Activated CD4-positive, alpha-beta T cell treated with anti-CD3 and anti-CD28 coated beads, Interleukin-2, Interleukin-6, amounts not matched to agents 100 ng/mL and 50 ng/mL, durations not matched to agents 16 hours and 8 hours (primary cell): ENCODE data around the gene AIP.
A peak's percentile ranks its signal among the peaks of the same experiment; 100 is the strongest.
"Not testable (repeated sequence)": the region's sequence is repeated elsewhere in the genome, so short reads cannot be mapped to it uniquely, and the experiment has no call there.

Experiments used
- DNase-seq: peaks from one replicate; pipeline ENCODE4 v3.0.0-alpha.2; 2020

Gene AIP

GRCh38 chr11:67469508-67469811 is 13.4 kb upstream of the AIP start:
- no peak for DNase-seq

GRCh38 chr11:67470337-67471002 is 12.4 kb upstream of the AIP start:
- DNase-seq = no peak

DNA sequence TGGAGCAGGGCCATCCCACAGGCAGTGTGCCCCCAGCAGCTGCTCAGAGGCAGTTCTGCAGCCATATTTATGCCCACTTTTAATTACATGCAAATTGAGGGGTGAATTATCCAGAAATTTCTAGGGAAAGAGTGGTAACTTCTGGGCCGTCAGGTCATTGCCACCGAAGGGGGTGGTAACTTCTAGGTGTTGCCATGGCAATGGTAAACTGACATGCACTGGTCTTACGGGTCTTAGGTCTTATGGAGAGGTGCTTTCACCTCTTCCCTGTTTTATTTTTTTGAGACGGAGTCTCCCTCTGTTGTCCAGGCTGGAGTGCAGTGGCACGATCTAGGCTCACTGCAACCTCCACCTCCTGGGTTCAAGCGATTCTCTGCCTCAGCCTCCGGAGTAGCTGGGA is 9.9 kb upstream of the AIP start:
- DNase-seq = no peak

- DNase-seq = not testable (repeated sequence)
These were observed 6.1 kb upstream of the AIP start for GRCh38 chr11:67476692-67477091.

- DNase-seq = not testable (repeated sequence)
These were observed 5.3 kb upstream of the AIP start for GRCh38 chr11:67477344-67478050.

GRCh38 chr11:67482275-67482826 is 475 bp upstream of the AIP start:
- no peak for DNase-seq

GRCh38 chr11:67483831-67484665 is 1.2 kb downstream of the AIP start:
- peak; percentile 73 for DNase-seq

DNA sequence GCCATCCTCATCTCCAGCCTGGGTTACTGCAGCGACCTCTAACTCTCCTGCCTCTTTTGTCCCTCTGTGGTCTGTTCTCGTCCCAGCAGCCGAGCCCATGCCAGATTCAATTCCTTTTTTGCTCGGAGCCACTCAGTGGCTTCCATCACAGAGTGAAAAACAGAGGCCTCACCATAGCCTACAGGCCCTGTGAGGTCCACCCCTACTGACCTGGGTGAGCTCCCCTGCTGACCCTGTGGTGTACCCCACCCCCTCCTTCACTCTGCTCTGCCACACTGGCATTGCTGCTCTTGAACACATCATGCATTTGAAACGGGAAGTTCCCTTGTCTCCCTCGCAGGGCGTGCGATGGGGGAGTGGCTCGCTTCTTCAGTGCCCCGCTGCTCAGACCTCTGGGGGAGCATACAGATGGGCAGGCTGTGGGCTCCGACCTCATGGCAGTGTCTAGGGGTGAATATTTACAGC is 2.1 kb downstream of the AIP start:
- peak; percentile 90 for DNase-seq

GRCh38 chr11:67485873-67486361 is 3.1 kb downstream of the AIP start:
- peak; percentile 86 for DNase-seq

- DNase-seq = peak; percentile 76
These were observed 3.8 kb downstream of the AIP start for GRCh38 chr11:67486481-67487195.

GRCh38 chr11:67489203-67489884 is 6.5 kb downstream of the AIP start:
- no peak for DNase-seq

DNA sequence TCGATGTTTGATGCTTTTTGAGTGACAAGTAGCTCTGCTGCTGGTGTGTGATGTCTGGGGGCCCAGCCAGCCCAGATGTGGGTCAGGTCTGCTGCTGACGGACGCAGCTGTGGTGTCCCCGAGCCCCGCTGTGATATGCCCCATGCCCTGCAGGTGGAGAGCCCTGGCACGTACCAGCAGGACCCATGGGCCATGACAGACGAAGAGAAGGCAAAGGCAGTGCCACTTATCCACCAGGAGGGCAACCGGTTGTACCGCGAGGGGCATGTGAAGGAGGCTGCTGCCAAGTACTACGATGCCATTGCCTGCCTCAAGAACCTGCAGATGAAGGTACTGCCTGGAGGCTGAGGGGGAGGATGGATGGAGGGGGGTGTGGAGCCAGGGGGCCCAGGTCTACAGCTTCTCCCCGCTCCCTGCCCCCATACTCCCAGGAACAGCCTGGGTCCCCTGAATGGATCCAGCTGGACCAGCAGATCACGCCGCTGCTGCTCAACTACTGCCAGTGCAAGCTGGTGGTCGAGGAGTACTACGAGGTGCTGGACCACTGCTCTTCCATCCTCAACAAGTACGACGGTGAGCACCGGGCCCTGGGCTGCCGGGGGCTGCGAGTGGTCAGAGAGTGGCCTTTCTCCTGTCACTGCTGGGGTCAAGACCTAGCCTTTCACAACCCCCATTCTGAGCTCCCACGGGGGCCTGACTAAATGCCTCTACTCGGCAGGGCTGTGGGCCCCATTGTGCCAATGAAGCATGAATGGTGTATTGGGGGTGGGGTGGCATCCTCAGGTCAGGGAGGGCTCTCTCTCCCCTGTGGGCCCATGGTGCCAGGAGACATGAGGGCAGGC is 7.3 kb downstream of the AIP start:
- no peak for DNase-seq

GRCh38 chr11:67490727-67491065 is 7.9 kb downstream of the AIP start:
- DNase-seq = no peak

DNA sequence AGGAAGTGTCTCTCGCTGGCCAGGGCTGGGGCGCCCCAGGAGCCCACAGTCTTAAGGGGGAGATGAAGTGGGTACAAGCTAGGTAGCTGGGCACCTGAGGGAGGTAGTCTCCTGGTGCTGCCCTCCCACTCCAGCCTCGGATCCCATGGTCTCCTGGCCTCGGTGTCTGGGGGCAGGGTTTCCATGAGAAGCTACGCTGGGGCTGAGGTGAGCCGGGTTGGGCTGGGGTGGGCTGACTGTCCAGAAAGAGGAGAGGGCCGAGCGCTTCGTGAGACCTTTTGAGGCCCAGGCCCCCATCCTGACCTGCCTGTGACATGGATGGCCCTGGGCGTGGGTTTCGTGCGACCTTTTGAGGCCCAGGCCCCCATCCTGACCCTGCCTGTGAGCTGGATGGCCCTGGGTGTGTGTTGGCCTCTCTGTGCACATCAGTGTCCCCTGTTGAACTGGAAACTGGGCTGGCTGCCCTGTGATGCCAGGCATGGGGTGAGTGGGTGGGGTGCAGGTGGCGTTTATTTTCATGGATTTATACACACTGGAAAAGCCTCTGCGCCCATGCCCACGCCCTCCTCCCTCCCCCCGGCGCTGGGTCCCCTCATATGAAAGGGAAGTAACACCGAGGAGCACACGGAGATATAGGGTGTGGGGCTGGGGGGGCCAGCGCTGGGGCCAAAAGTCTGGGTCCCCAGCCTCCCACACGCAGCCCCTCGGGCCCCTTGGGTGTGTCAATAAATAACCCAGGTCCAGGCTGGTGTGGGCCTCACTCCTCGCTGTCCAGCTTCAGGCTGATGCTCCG is 8.6 kb downstream of the AIP start:
- DNase-seq = no peak

- DNase-seq = no peak
These were observed 9.4 kb downstream of the AIP start for GRCh38 chr11:67492069-67492727.

DNA sequence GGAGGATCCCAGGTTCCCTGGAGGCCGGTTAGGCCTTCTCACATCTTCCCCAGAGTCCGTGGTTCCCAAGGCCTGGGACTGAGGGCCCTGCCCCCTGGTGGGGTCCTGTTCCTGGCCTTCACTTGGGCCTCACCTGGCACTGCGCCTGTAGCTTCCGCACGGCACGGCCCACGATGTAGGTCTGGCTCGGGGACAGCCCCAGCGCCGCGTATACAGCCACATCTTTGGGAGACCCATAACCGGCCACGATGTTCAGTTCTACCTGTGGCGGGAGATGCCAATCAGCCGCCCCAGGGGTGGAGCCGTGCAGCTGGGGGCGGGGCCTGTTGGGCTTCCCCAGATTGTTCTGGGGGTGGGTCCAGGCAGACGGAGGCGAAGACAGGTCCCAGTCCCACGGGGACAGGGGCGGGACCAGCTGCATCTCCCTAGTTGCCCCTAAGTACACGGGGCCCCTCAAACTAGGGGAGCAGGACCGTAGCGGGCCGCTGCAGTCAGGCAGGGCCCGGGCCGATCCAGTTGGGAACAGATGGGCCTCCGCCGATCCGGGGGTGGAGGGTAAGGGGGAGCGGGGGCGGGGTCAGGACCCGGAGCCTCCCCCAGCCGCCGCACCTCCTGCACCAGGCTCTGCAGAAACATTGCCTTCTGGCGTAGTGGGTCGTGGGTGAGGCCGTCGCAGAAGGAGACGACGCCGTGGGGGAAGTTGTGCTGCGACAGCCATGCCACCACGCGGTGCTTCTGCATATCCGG is 10.1 kb downstream of the AIP start:
- DNase-seq = peak; percentile 43

DNA sequence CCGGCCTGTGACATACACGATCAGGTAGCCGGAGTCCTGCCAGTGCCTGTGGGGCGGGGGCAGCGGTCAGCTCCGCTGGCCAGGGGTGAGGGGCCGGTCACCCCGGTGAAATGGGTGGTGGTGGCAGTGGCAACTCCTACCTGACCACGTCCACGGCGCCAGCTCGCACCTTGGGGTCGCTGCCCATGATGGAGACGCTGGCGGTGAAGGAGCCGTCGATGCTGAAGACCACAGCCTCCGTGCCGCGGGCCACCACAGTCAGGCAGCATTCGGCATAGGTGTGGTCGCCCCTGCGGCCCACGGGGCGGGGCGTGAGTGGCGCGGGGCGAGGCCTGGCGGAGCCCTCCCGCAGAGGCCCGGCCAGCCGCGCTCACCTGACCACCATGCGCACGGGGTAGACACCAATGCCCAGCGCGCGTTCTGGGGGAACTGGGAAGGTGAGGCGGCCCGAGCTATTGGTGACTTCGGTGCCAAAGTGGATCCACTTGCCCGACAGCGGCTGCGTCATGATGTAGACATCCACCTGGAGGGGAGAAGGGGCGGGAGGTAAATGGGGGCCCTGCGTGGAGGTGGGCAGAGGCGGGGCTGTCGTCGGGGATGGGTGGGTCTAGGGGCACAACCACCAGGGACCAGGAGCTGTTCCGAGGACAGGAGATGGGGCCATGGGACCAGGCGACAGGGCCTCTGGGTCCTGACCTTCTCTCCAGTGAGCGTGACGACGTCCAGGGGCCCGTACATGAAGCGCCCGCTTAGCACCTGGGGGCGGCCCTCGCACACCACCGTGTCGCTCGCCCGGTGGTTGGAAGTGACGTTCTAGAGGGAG is 10.9 kb downstream of the AIP start:
- DNase-seq = no peak
